HUES64 (cell line): ENCODE results near the gene OGA.

Experiments
- H3K27ac ChIP-seq: 2 replicates; pipeline ENCODE4 v1.7.0; 2013; ENCODE audit warnings: low read depth, low read length, inconsistent platforms
- H3K27me3 ChIP-seq: 2 replicates; pipeline ENCODE4 v1.6.1; 2013; ENCODE audit warnings: mild to moderate bottlenecking, low read length; ENCODE audit not compliant: insufficient read depth
- H3K36me3 ChIP-seq: 2 replicates; pipeline ENCODE4 v1.6.1; 2013; ENCODE audit warnings: mild to moderate bottlenecking, low read length; ENCODE audit not compliant: insufficient read depth
- H3K4me1 ChIP-seq: 2 replicates; pipeline ENCODE4 v1.6.1; 2013; ENCODE audit warnings: mild to moderate bottlenecking, low read length, moderate library complexity; ENCODE audit not compliant: insufficient read depth
- H3K4me3 ChIP-seq: 2 replicates; pipeline ENCODE4 v1.5.1; 2013; ENCODE audit warnings: mild to moderate bottlenecking, low read length, moderate library complexity
- H3K9ac ChIP-seq: 2 replicates; pipeline ENCODE4 v1.6.1; 2013; ENCODE audit warnings: mild to moderate bottlenecking, low read depth, low read length
- H3K9me3 ChIP-seq: 2 replicates; pipeline ENCODE4 v1.6.1; 2013; ENCODE audit warnings: low read depth, low read length; ENCODE audit not compliant: insufficient read depth
- WGBS: fragments of 150-250, 120-280 bp; methylation state at CpG from one replicate; pipeline ENCODE4 v1.1.7; 2013; ENCODE audit warnings: missing lambda C conversion rate; 5-methylcytosine and 5-hydroxymethylcytosine counted together

The OGA gene

GRCh38 chr10:101845893-101846292 lies 27.6 kb upstream of the OGA start:
- Histone ChIP-seq H3K9ac (no peak overlapping the region), H3K36me3 (no peaks in the 10 kb centered on the region), H3K27ac (no peak overlapping the region), H3K9me3 (no peaks in the 10 kb centered on the region), H3K4me3 (no peak overlapping the region), H3K4me1 (peaks cover 9% of the 10 kb centered on the region; the same call in 1 of the 2 replicates), H3K27me3 (peaks cover 22% of the 10 kb centered on the region)
- 89% methylated on average over 3 of the region's 3 CpGs for WGBS

- H3K27me3 ChIP-seq, result peaks cover 22% of the 10 kb centered on the region
- WGBS, result 18% methylated on average over 54 of the region's 60 CpGs
- H3K36me3 ChIP-seq, result no peaks in the 10 kb centered on the region
- no peak within 1 kb of the TSS for H3K9ac ChIP-seq
- H3K9me3 ChIP-seq, result no peaks in the 10 kb centered on the region
- H3K27ac ChIP-seq, result no peak within 1 kb of the TSS
- peaks cover 9% of the 10 kb centered on the region; the same call in 1 of the 2 replicates for H3K4me1 ChIP-seq
- H3K4me3 ChIP-seq, result peak within 1 kb of the TSS; percentile 61
Observed at GRCh38 chr10:101843032-101844021, 25.1 kb upstream of the OGA start, which contains the start of gene KCNIP2. Gene KCNIP2, minus strand, starts transcription at chr10:101843800. Its CDS starts 232 bp downstream, at chr10:101843568.

GRCh38 chr10:101841826-101842225 lies 23.6 kb upstream of the OGA start:
- Histone ChIP-seq H3K27me3 (peaks cover 22% of the 10 kb centered on the region), H3K4me3 (no peak overlapping the region), H3K36me3 (no peaks in the 10 kb centered on the region), H3K27ac (no peak overlapping the region), H3K9me3 (no peaks in the 10 kb centered on the region), H3K4me1 (peaks cover 9% of the 10 kb centered on the region; the same call in 1 of the 2 replicates), H3K9ac (no peak overlapping the region)

- peaks cover 22% of the 10 kb centered on the region for H3K27me3 ChIP-seq
- no peak overlapping the region for H3K9ac ChIP-seq
- 2% methylated on average over 46 of the region's 46 CpGs for WGBS
- H3K36me3 ChIP-seq, result no peaks in the 10 kb centered on the region
- no peak overlapping the region for H3K27ac ChIP-seq
- no peaks in the 10 kb centered on the region for H3K9me3 ChIP-seq
- peaks cover 9% of the 10 kb centered on the region; the same call in 1 of the 2 replicates for H3K4me1 ChIP-seq
- peak overlapping the region; percentile 76 for H3K4me3 ChIP-seq
Observed at GRCh38 chr10:101840741-101841453, 22.7 kb upstream of the OGA start.

GRCh38 chr10:101840102-101840684 lies 21.9 kb upstream of the OGA start:
- H3K9me3 ChIP-seq, result no peaks in the 10 kb centered on the region
- no peak overlapping the region for H3K9ac ChIP-seq
- peaks cover 14% of the 10 kb centered on the region; the same call in 1 of the 2 replicates for H3K4me1 ChIP-seq
- 2% methylated on average over 16 of the region's 19 CpGs for WGBS
- H3K36me3 ChIP-seq, result no peaks in the 10 kb centered on the region
- peaks cover 22% of the 10 kb centered on the region for H3K27me3 ChIP-seq
- H3K27ac ChIP-seq, result no peak overlapping the region
- peak overlapping the region; percentile 76 for H3K4me3 ChIP-seq

GRCh38 chr10:101839416-101840063 lies 21.3 kb upstream of the OGA start:
- no peak overlapping the region for H3K27ac ChIP-seq
- H3K27me3 ChIP-seq, result peaks cover 22% of the 10 kb centered on the region
- H3K4me3 ChIP-seq, result peak overlapping the region; percentile 76
- H3K36me3 ChIP-seq, result no peaks in the 10 kb centered on the region
- H3K4me1 ChIP-seq, result peaks cover 13% of the 10 kb centered on the region; the same call in 1 of the 2 replicates
- H3K9ac ChIP-seq, result 0 out of 2 replicates have a peak overlapping the region, but pooled peaks have one; percentile 34
- WGBS, result 1% methylated on average over 36 of the region's 36 CpGs
- H3K9me3 ChIP-seq, result no peaks in the 10 kb centered on the region

- peaks cover 8% of the 10 kb centered on the region; the same call in 1 of the 2 replicates for H3K4me1 ChIP-seq
- peaks cover 22% of the 10 kb centered on the region for H3K27me3 ChIP-seq
- H3K27ac ChIP-seq, result no peak overlapping the region
- no peak overlapping the region for H3K9ac ChIP-seq
- 80% methylated on average over 1 of the region's 1 CpG for WGBS
- no peaks in the 10 kb centered on the region for H3K9me3 ChIP-seq
- no peaks in the 10 kb centered on the region for H3K36me3 ChIP-seq
- peak overlapping the region; percentile 76 for H3K4me3 ChIP-seq
Observed at GRCh38 chr10:101839002-101839401, 20.8 kb upstream of the OGA start.

GRCh38 chr10:101838416-101838970 lies 20.2 kb upstream of the OGA start:
- peaks cover 8% of the 10 kb centered on the region; the same call in 1 of the 2 replicates for H3K4me1 ChIP-seq
- H3K9me3 ChIP-seq, result no peaks in the 10 kb centered on the region
- peaks cover 22% of the 10 kb centered on the region for H3K27me3 ChIP-seq
- H3K9ac ChIP-seq, result no peak overlapping the region
- no peak overlapping the region for H3K27ac ChIP-seq
- no peak overlapping the region for H3K4me3 ChIP-seq
- no peaks in the 10 kb centered on the region for H3K36me3 ChIP-seq
- 87% methylated on average over 6 of the region's 6 CpGs for WGBS

GRCh38 chr10:101837748-101838147 lies 19.5 kb upstream of the OGA start:
- Histone ChIP-seq H3K36me3 (no peaks in the 10 kb centered on the region), H3K9me3 (no peaks in the 10 kb centered on the region), H3K27ac (no peak overlapping the region), H3K4me3 (no peak overlapping the region), H3K9ac (no peak overlapping the region), H3K4me1 (peaks cover 8% of the 10 kb centered on the region; the same call in 1 of the 2 replicates), H3K27me3 (peaks cover 15% of the 10 kb centered on the region)
- WGBS, result 94% methylated on average over 2 of the region's 2 CpGs

GRCh38 chr10:101835362-101835761 lies 17.1 kb upstream of the OGA start:
- H3K9ac ChIP-seq, result no peak overlapping the region
- H3K27me3 ChIP-seq, result no peaks in the 10 kb centered on the region
- no peaks in the 10 kb centered on the region for H3K9me3 ChIP-seq
- no peak overlapping the region for H3K27ac ChIP-seq
- 73% methylated on average over 3 of the region's 4 CpGs for WGBS
- H3K4me3 ChIP-seq, result no peak overlapping the region
- peaks cover 11% of the 10 kb centered on the region; the same call in 1 of the 2 replicates for H3K4me1 ChIP-seq
- no peaks in the 10 kb centered on the region for H3K36me3 ChIP-seq
